ENCODE measurements around the gene EPHA10.

Gene EPHA10

GRCh38 chr1:37673920-37674319 lies 91.0 kb downstream of the EPHA10 start:
- DNase-seq (ENCODE audit: low spot score) = no peak

GRCh38 chr1:37672136-37672870 lies 92.6 kb downstream of the EPHA10 start:
- DNase-seq (ENCODE audit: low spot score) = no peak

GRCh38 chr1:37671261-37671660 lies 93.7 kb downstream of the EPHA10 start:
- no peak for DNase-seq (ENCODE audit: low spot score)

GRCh38 chr1:37670133-37670532 lies 94.8 kb downstream of the EPHA10 start:
- DNase-seq (ENCODE audit: low spot score) = no peak

- no peak for DNase-seq (ENCODE audit: low spot score)
Measured at GRCh38 chr1:37667023-37667671, 97.8 kb downstream of the EPHA10 start.

- DNase-seq (ENCODE audit: low spot score) = no peak
Measured at GRCh38 chr1:37666241-37666867, 98.6 kb downstream of the EPHA10 start.
